ENCODE data around the gene AIF1.

GRCh38 chr6:31586599-31587281 lies 28.3 kb upstream of the AIF1 start:
- TF ChIP-seq YY1 (IDR thresholded peaks at IDR 0.05; ENCODE audit: insufficient read depth, insufficient read length), result no peak
- no peak for TF ChIP-seq SUZ12 (IDR thresholded peaks at IDR 0.05; ENCODE audit: extremely low read depth, insufficient read depth, insufficient read length)

Measured in NT2/D1 (cell line).